Hepatocyte (in vitro differentiated cells): ENCODE measurements around the gene ZBTB42. TPM values are rescaled to one million over a fixed set of nuclear protein-coding genes. Genes with fewer than 3 reads are reported as not detected.

Experiments used
- DNase-seq: peaks from one replicate; pipeline ENCODE4 v3.0.0-alpha.2; 2016; ENCODE audit warnings: low spot score
- H2AFZ ChIP-seq: fragments of 200-600 bp; sonication (generic); 2 replicates; pipeline ENCODE4 v1.6.0; 2016; ENCODE audit warnings: antibody characterized with exemption, mild to moderate bottlenecking
- H3K27ac ChIP-seq: fragments of 200-600 bp; sonication (generic); 2 replicates; pipeline ENCODE4 v1.5.1; 2016; ENCODE audit warnings: mild to moderate bottlenecking
- H3K27me3 ChIP-seq: fragments of 200-600 bp; sonication (generic); 2 replicates; pipeline ENCODE4 v1.6.1; 2016
- H3K36me3 ChIP-seq: fragments of 200-600 bp; sonication (generic); replicated peaks from 2 replicates; pipeline ENCODE4 v1.5.1; 2016; ENCODE audit warnings: low read depth; ENCODE audit not compliant: insufficient read depth
- H3K4me1 ChIP-seq: fragments of 200-600 bp; sonication (generic); 2 replicates; pipeline ENCODE4 v1.5.1; 2016; ENCODE audit warnings: mild to moderate bottlenecking, moderate library complexity; ENCODE audit not compliant: insufficient read depth
- H3K4me2 ChIP-seq: fragments of 200-600 bp; sonication (generic); 2 replicates; pipeline ENCODE4 v1.6.0; 2016
- H3K4me3 ChIP-seq: fragments of 200-600 bp; sonication (generic); 2 replicates; pipeline ENCODE4 v1.5.1; 2016; ENCODE audit warnings: mild to moderate bottlenecking
- H3K79me2 ChIP-seq: fragments of 200-600 bp; sonication (generic); 2 replicates; pipeline ENCODE4 v1.6.0; 2017; ENCODE audit warnings: mild to moderate bottlenecking
- H3K9me2 ChIP-seq: fragments of 200-600 bp; sonication (generic); replicated peaks from 2 replicates; pipeline ENCODE4 v1.6.0; 2017; ENCODE audit warnings: mild to moderate bottlenecking; ENCODE audit not compliant: insufficient read depth
- H3K9me3 ChIP-seq: fragments of 200-600 bp; sonication (generic); 2 replicates; pipeline ENCODE4 v1.5.1; 2016; ENCODE audit warnings: low read depth, mild to moderate bottlenecking
- H4K20me1 ChIP-seq: fragments of 200-600 bp; sonication (generic); 2 replicates; pipeline ENCODE4 v1.6.0; 2016; ENCODE audit warnings: mild to moderate bottlenecking; ENCODE audit not compliant: insufficient read depth, poor library complexity, severe bottlenecking
- EZH2 ChIP-seq: fragments of 200-600 bp; sonication (generic); IDR thresholded peaks from 2 replicates; pipeline ENCODE4 v1.6.1; 2016; ENCODE audit warnings: antibody characterized with exemption, mild to moderate bottlenecking, borderline replicate concordance
- EZH2phosphoT487 ChIP-seq: fragments of 200-600 bp; sonication (generic); IDR thresholded peaks from one replicate; pipeline ENCODE4 v1.6.1; 2018; ENCODE audit warnings: antibody characterized with exemption, mild to moderate bottlenecking, low read depth, moderate library complexity; ENCODE audit not compliant: unreplicated experiment, severe bottlenecking
- WGBS: methylation state at CpG from one replicate; pipeline ENCODE4 v1.1.6; 2016; ENCODE audit warnings: low lambda C conversion rate; ENCODE audit errors: missing lambda C conversion rate; 5-methylcytosine and 5-hydroxymethylcytosine counted together
- polyA plus RNA-seq: library from polyadenylated mRNA; unstranded; fragments of >200 nt; fragmentation: Nextera tagmentation; extraction: Ambion mirVana; gene quantifications from 2 replicates; pipeline ENCODE4 v1.2.1, GENCODE V29; 2016
- total RNA-seq: library from RNA; depleted of rRNA; stranded (reverse); fragments of >200 nt; gene quantifications from 2 replicates; pipeline ENCODE4 v1.2.3, GENCODE V29; 2014
- TF ChIP-seq, protein P1 (sequence below): fragments of 200-600 bp; sonication (generic); IDR thresholded peaks from 2 replicates; pipeline ENCODE4 v1.5.1; 2016; ENCODE audit warnings: antibody characterized with exemption, mild to moderate bottlenecking; ENCODE audit not compliant: poor library complexity

ZBTB42 gene
- total and polyA plus RNA-seq, 2 experiments from 2014 or later, result 3.6 to 8.6 TPM

DNA sequence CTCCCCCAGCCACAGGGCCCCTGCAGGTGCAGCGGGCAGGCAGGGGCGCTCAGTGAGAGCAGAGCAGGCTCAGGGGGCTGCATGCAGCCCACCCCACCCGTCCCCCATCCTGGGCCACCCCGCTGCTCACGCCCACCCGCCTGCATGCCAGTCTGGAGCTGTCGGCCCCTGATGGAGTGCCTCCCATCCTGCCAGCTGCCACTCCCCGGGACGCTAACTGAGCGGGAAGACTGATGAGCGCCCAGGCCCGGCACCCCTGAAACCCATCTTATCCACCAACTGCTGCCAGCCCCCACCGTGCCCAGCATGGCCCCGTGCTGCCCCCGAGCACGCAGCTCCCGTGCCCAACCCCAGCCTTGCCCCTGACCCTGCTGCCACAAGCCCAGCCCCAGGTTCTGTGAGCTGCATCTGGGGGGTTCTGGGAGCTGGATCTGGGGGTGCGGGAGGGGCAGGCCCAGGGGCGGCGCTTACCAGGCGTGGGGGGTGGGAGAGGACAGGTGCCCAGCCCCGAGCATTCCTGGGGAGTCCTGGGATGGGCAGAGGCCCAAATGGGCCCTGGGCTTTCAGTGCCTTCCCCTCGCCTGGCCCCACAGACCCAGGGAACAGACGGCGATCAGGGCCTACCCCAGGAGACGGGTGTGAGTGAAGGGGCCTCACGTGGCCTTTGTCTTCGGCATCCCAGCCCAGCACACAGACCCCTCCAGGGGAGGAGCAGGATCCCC, 18.7 kb upstream of the ZBTB42 start:
- Histone ChIP-seq H3K4me3 (no peak overlapping the region), H3K36me3 (no peaks in the 10 kb centered on the region), H3K27me3 (no peaks in the 10 kb centered on the region), H3K79me2 (peaks cover 19% of the 10 kb centered on the region), H3K27ac (no peak overlapping the region), H3K4me1 (no peaks in the 10 kb centered on the region), H3K9me2 (no peaks in the 10 kb centered on the region), H3K9me3 (no peaks in the 10 kb centered on the region), H3K4me2 (no peak overlapping the region), H4K20me1 (peaks cover 19% of the 10 kb centered on the region), H2AFZ (no peak overlapping the region)
- DNase-seq, result no peak
- no peak for TF ChIP-seq EZH2phosphoT487
- TF ChIP-seq, protein P1, sequence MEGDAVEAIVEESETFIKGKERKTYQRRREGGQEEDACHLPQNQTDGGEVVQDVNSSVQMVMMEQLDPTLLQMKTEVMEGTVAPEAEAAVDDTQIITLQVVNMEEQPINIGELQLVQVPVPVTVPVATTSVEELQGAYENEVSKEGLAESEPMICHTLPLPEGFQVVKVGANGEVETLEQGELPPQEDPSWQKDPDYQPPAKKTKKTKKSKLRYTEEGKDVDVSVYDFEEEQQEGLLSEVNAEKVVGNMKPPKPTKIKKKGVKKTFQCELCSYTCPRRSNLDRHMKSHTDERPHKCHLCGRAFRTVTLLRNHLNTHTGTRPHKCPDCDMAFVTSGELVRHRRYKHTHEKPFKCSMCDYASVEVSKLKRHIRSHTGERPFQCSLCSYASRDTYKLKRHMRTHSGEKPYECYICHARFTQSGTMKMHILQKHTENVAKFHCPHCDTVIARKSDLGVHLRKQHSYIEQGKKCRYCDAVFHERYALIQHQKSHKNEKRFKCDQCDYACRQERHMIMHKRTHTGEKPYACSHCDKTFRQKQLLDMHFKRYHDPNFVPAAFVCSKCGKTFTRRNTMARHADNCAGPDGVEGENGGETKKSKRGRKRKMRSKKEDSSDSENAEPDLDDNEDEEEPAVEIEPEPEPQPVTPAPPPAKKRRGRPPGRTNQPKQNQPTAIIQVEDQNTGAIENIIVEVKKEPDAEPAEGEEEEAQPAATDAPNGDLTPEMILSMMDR, result no peak
- no peak for TF ChIP-seq EZH2
- 96% methylated on average over 14 of the region's 28 CpGs for WGBS

DNA sequence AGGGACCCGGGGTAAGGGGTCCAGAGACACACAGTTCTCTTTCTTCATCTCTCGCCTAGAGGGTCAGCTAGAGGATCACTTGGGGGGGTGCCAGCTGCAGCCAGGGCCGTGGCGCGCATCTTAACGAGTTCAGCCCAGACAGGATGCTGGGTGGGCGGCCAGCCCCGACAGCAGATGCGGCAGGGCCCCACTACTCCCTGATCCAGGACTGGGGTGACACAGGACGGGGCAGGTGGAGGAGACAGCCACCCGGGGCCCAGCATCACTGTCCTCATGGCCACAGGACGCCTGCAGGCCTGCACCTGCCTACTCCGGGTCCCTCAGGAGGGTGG, 18.1 kb upstream of the ZBTB42 start:
- Histone ChIP-seq H2AFZ (no peak overlapping the region), H4K20me1 (peaks cover 24% of the 10 kb centered on the region), H3K36me3 (no peaks in the 10 kb centered on the region), H3K9me3 (no peaks in the 10 kb centered on the region), H3K27ac (no peak overlapping the region), H3K27me3 (no peaks in the 10 kb centered on the region), H3K79me2 (peaks cover 24% of the 10 kb centered on the region), H3K4me1 (no peaks in the 10 kb centered on the region), H3K4me3 (no peak overlapping the region), H3K4me2 (no peak overlapping the region), H3K9me2 (no peaks in the 10 kb centered on the region)
- TF ChIP-seq EZH2 (no peak), EZH2phosphoT487 (no peak)
- WGBS, result 93% methylated on average over 13 of the region's 13 CpGs
- DNase-seq, result no peak

DNA sequence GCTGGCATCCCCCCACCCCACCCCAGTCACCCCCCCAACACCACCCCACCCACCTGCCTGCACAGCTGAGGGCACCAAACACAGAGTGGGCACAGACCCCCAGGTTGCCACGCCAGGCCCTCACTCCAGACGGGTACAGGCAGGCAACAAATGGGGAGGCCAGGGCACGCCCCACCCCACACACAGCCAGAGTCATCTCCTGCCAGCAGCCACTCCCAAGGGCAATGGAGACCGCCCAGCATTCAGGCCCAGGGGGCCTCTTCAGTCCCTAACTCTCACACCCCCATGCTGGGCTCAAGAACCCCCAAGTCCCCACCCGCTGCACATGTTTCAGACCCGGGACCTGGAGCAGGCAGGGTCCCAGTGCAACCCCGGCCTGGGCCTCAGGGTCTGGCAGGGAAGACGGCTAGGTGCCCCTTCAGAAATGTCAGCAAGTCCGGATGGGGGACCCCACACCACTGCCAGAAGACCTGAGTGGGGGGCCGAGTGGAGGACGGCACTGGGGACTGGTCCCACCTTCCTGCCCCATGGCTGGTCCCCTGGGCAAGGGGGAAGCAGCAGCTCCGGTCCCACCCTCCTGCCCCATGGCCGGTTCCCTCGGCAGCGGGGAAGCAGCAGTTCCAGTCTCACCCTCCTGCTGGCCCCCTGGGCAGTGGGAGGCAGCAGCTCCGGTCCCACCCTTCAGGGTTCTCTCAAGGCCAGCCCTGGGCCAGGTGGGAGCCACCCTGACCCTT, 17.2 kb upstream of the ZBTB42 start:
- peaks cover 33% of the 10 kb centered on the region for H4K20me1 ChIP-seq
- no peak overlapping the region for H2AFZ ChIP-seq
- no peaks in the 10 kb centered on the region for H3K9me3 ChIP-seq
- no peak overlapping the region for H3K4me3 ChIP-seq
- no peaks in the 10 kb centered on the region for H3K36me3 ChIP-seq
- H3K4me2 ChIP-seq, result no peak overlapping the region
- H3K4me1 ChIP-seq, result no peaks in the 10 kb centered on the region
- 96% methylated on average over 16 of the region's 16 CpGs for WGBS
- H3K27ac ChIP-seq, result no peak overlapping the region
- no peaks in the 10 kb centered on the region for H3K27me3 ChIP-seq
- peaks cover 33% of the 10 kb centered on the region for H3K79me2 ChIP-seq
- TF ChIP-seq EZH2phosphoT487, result no peak
- no peaks in the 10 kb centered on the region for H3K9me2 ChIP-seq
- DNase-seq, result no peak

DNA sequence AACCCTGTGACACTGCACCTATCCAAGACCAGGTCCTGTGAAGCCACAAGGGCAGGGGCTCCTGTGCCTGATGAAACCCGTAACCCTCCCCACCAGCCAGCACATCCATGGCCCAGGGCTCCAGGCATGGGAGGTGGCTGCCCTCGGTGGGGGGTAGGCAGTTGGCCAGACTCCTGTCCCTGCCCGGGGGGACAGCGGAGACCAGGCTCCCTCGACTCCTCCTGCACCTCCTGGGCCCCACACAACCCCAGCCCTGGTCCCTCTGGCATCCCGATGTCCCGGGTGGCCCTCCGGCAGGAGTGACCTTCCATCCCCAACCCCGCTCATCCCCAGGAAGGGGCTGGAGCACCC, 16.7 kb upstream of the ZBTB42 start:
- H3K79me2 ChIP-seq, result peaks cover 38% of the 10 kb centered on the region
- H3K36me3 ChIP-seq, result no peaks in the 10 kb centered on the region
- H3K4me3 ChIP-seq, result no peak overlapping the region
- H2AFZ ChIP-seq, result no peak overlapping the region
- H3K4me2 ChIP-seq, result no peak overlapping the region
- no peak for DNase-seq
- whole genome bisulfite sequencing, result 95% methylated on average over 9 of the region's 9 CpGs
- no peaks in the 10 kb centered on the region for H3K4me1 ChIP-seq
- no peak overlapping the region for H3K27ac ChIP-seq
- H3K9me3 ChIP-seq, result no peaks in the 10 kb centered on the region
- TF ChIP-seq EZH2phosphoT487, result no peak
- no peak for TF ChIP-seq EZH2
- TF ChIP-seq, protein P1, result no peak
- H3K9me2 ChIP-seq, result no peaks in the 10 kb centered on the region
- no peaks in the 10 kb centered on the region for H3K27me3 ChIP-seq
- peaks cover 38% of the 10 kb centered on the region for H4K20me1 ChIP-seq
